ENCODE results near the gene PARD3.

PARD3 gene

GRCh38 chr10:34653530-34653929 is 161.6 kb downstream of the PARD3 start:
- no peak for DNase-seq (ENCODE audit: extremely low read depth, insufficient read length)

DNA sequence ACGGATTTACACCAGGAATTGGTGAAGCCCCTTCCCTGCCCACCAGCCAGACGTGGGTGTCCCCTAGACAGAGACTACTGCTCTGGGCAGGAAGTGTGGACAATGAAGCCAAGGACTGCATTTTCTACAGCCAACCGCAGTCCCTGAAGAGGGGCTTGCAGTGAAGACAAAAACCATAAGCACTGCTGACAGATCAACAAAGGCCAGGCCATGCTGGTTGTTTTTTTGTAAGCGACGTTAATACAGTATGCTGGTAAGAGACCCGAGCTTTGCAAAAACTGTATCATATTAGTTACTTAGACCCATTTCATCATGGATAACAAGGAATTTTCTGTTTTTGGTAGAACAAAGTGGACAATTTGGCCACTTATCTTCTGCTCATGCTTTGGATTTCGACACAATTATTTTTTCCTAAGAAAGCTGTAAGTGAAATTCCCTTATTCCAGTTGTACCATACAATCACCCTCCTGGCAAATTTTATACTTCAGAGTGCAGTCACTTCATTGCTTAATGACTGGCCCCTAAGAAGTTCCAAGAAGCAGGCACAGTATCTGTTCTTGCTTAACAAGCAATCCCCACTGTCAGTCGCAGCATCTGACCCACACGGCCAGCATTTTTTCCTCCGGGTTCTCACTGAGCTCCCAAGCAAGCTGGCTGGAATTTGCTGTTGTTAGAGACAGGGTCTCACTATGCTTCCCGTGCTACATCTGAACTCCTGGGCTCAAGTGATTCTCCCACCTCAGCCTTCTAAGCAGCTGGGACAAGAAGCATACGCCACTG is 163.5 kb downstream of the PARD3 start:
- H3K4me3 ChIP-seq (replicated peaks; ENCODE audit: low read depth, low read length), result no peak overlapping the region
- H3K27me3 ChIP-seq (replicated peaks; ENCODE audit: control insufficient read depth, insufficient read depth, low read length), result no peaks in the 10 kb centered on the region; the same call in 1 of the 2 replicates
- no peaks in the 10 kb centered on the region for H3K36me3 ChIP-seq (ENCODE audit: control insufficient read depth, insufficient read depth, low read length)
- TF ChIP-seq, protein P1, sequence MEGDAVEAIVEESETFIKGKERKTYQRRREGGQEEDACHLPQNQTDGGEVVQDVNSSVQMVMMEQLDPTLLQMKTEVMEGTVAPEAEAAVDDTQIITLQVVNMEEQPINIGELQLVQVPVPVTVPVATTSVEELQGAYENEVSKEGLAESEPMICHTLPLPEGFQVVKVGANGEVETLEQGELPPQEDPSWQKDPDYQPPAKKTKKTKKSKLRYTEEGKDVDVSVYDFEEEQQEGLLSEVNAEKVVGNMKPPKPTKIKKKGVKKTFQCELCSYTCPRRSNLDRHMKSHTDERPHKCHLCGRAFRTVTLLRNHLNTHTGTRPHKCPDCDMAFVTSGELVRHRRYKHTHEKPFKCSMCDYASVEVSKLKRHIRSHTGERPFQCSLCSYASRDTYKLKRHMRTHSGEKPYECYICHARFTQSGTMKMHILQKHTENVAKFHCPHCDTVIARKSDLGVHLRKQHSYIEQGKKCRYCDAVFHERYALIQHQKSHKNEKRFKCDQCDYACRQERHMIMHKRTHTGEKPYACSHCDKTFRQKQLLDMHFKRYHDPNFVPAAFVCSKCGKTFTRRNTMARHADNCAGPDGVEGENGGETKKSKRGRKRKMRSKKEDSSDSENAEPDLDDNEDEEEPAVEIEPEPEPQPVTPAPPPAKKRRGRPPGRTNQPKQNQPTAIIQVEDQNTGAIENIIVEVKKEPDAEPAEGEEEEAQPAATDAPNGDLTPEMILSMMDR (IDR thresholded peaks at IDR 0.05; ENCODE audit: insufficient read depth, low read length, poor library complexity, severe bottlenecking), result no peak
- no peak for DNase-seq (ENCODE audit: extremely low read depth, insufficient read length)

More at GRCh38 chr10:34653530-34653929, 161.6 kb downstream of the PARD3 start:
- no peak overlapping the region for H3K4me3 ChIP-seq (replicated peaks; ENCODE audit: low read depth, low read length)
- no peaks in the 10 kb centered on the region; the same call in 1 of the 2 replicates for H3K27me3 ChIP-seq (replicated peaks; ENCODE audit: control insufficient read depth, insufficient read depth, low read length)
- TF ChIP-seq, protein P1 (IDR thresholded peaks at IDR 0.05; ENCODE audit: insufficient read depth, low read length, poor library complexity, severe bottlenecking), result no peak
- H3K36me3 ChIP-seq (ENCODE audit: control insufficient read depth, insufficient read depth, low read length), result no peaks in the 10 kb centered on the region

- peak; percentile 59 for DNase-seq (ENCODE audit: extremely low read depth, insufficient read length)
- TF ChIP-seq, protein P1 (IDR thresholded peaks at IDR 0.05; ENCODE audit: insufficient read depth, low read length, poor library complexity, severe bottlenecking), result no peak
- Histone ChIP-seq H3K36me3 (ENCODE audit: control insufficient read depth, insufficient read depth, low read length) (no peaks in the 10 kb centered on the region), H3K4me3 (replicated peaks; ENCODE audit: low read depth, low read length) (no peak overlapping the region), H3K27me3 (replicated peaks; ENCODE audit: control insufficient read depth, insufficient read depth, low read length) (no peaks in the 10 kb centered on the region; the same call in 1 of the 2 replicates)
Measured at GRCh38 chr10:34650156-34650555, 164.9 kb downstream of the PARD3 start.

GRCh38 chr10:34649385-34649784 is 165.7 kb downstream of the PARD3 start:
- H3K36me3 ChIP-seq (ENCODE audit: control insufficient read depth, insufficient read depth, low read length), result no peaks in the 10 kb centered on the region
- H3K4me3 ChIP-seq (replicated peaks; ENCODE audit: low read depth, low read length), result no peak overlapping the region
- no peaks in the 10 kb centered on the region; the same call in 1 of the 2 replicates for H3K27me3 ChIP-seq (replicated peaks; ENCODE audit: control insufficient read depth, insufficient read depth, low read length)
- TF ChIP-seq, protein P1 (IDR thresholded peaks at IDR 0.05; ENCODE audit: insufficient read depth, low read length, poor library complexity, severe bottlenecking), result no peak
- no peak for DNase-seq (ENCODE audit: extremely low read depth, insufficient read length)

DNA sequence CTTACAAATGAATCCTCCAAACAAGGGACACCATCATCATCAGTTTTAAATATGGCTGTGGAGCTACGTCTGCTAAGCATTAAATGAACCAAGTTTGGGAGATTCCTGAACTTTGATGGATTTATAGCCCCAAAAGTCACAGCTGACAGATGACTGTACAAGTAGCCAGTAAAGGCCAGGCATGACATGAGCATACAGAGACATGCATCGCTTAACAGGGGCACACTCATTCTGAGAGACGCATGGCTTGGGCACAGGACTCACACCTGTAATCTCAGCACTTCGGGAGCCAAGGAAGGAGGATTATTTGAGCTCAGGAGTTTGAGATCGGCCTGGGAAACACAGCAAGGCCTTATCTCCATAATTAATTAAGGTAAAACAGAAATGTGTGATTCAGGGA is 166.2 kb downstream of the PARD3 start:
- Histone ChIP-seq H3K27me3 (replicated peaks; ENCODE audit: control insufficient read depth, insufficient read depth, low read length) (no peaks in the 10 kb centered on the region; the same call in 1 of the 2 replicates), H3K4me3 (replicated peaks; ENCODE audit: low read depth, low read length) (no peak overlapping the region)
- TF ChIP-seq, protein P1 (IDR thresholded peaks at IDR 0.05; ENCODE audit: insufficient read depth, low read length, poor library complexity, severe bottlenecking), result no peak

More for the DNA sequence above, 166.2 kb downstream of the PARD3 start:
- no peak for DNase-seq (ENCODE audit: extremely low read depth, insufficient read length)
- no peaks in the 10 kb centered on the region for H3K36me3 ChIP-seq (ENCODE audit: control insufficient read depth, insufficient read depth, low read length)

Data from GM06990 (cell line).